ENCODE results near the gene NFYA.

The NFYA gene

GRCh38 chr6:41040101-41040939 lies 32.5 kb upstream of the NFYA start:
- no peak for TF ChIP-seq CTCF (IDR thresholded peaks at IDR 0.05; ENCODE audit: extremely low read depth, missing control alignments)
- no peak for DNase-seq (ENCODE audit: low spot score)

GRCh38 chr6:41040940-41041536 lies 31.7 kb upstream of the NFYA start:
- no peak for TF ChIP-seq CTCF (IDR thresholded peaks at IDR 0.05; ENCODE audit: extremely low read depth, missing control alignments)
- DNase-seq (ENCODE audit: low spot score): no peak

- TF ChIP-seq CTCF (IDR thresholded peaks at IDR 0.05; ENCODE audit: extremely low read depth, missing control alignments): no peak
- no peak for DNase-seq (ENCODE audit: low spot score)
These were observed 30.3 kb upstream of the NFYA start, which contains the start of gene TSPO2 for GRCh38 chr6:41042226-41043055. TSS of gene TSPO2 (plus strand) at chr6:41042467. CDS start at chr6:41042986, 519 bp downstream.

- DNase-seq (ENCODE audit: low spot score): no peak
- TF ChIP-seq CTCF (IDR thresholded peaks at IDR 0.05; ENCODE audit: extremely low read depth, missing control alignments): no peak
These were observed 29.6 kb upstream of the NFYA start for GRCh38 chr6:41043151-41043550.

- DNase-seq (ENCODE audit: low spot score): no peak
- no peak for TF ChIP-seq CTCF (IDR thresholded peaks at IDR 0.05; ENCODE audit: extremely low read depth, missing control alignments)
These were observed 27.1 kb upstream of the NFYA start for GRCh38 chr6:41045664-41046063.

- TF ChIP-seq CTCF (IDR thresholded peaks at IDR 0.05; ENCODE audit: extremely low read depth, missing control alignments): no peak
- no peak for DNase-seq (ENCODE audit: low spot score)
These were observed 26.7 kb upstream of the NFYA start for GRCh38 chr6:41046084-41046483.

Data from GM20000 (cell line).